GM19351 (cell line): Measurements from ENCODE around the gene KRTAP10-1.
"Not testable (repeated sequence)": the region's sequence is repeated elsewhere in the genome, so short reads cannot be mapped to it uniquely, and the experiment has no call there.

Experiments
- ATAC-seq: cut with Tn5 transposase; IDR thresholded peaks from one replicate; pipeline ENCODE4 v1.9.1; 2021; ENCODE audit warnings: mild to moderate bottlenecking, moderate library complexity; ENCODE audit not compliant: unreplicated experiment

Gene KRTAP10-1

DNA sequence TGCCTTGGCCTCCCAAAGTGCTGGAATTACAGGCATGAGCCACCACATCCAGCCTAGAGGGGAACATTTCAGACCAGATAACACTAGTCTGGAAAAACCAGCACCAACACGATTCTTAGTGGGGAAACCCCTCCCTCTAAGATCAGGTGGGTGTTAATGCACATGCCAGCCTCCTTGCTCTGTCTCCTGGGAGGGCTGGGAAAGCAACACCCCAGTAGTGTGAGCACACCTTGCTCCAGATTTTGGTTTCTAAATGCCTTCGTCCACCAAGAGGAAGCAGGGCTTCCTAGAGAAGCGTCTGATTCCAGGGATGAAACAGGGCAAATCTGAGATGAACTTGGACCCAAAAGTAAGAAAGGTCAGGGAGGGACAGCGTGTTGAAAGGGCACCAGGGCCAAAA, 31.3 kb upstream of the KRTAP10-1 start:
- ATAC-seq = no peak

DNA sequence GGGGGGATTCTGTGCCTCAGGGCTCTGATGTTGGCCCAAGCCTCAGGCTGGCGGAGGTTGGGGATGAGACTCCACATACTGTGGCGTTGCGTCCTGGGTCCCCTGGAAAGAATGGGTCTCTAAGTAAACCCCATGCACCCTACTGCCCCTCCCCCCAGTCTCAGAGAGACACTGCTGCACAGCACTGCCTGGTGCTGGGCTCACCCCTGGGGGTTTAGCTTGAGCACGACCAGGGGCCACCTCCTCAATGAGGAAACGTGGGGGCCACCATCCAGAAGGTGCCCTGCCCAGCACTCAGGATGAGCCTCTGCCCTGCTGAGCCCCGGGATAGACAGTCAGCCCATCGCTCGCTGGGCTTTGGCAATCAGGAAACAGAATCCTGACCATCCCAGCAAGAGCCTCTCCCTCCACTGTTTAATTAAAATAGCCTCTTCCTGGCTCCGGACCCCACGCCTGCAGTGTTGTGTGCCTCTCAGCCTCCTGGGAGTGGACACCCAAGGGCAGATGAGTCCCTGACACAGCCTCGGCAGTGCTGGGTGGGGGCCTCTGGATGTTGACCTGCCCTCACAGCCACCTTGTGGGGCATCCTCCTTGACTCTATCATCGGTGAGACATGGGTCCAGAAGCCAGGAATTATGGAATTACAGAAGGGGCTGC, 30.0 kb upstream of the KRTAP10-1 start:
- no peak for ATAC-seq

DNA sequence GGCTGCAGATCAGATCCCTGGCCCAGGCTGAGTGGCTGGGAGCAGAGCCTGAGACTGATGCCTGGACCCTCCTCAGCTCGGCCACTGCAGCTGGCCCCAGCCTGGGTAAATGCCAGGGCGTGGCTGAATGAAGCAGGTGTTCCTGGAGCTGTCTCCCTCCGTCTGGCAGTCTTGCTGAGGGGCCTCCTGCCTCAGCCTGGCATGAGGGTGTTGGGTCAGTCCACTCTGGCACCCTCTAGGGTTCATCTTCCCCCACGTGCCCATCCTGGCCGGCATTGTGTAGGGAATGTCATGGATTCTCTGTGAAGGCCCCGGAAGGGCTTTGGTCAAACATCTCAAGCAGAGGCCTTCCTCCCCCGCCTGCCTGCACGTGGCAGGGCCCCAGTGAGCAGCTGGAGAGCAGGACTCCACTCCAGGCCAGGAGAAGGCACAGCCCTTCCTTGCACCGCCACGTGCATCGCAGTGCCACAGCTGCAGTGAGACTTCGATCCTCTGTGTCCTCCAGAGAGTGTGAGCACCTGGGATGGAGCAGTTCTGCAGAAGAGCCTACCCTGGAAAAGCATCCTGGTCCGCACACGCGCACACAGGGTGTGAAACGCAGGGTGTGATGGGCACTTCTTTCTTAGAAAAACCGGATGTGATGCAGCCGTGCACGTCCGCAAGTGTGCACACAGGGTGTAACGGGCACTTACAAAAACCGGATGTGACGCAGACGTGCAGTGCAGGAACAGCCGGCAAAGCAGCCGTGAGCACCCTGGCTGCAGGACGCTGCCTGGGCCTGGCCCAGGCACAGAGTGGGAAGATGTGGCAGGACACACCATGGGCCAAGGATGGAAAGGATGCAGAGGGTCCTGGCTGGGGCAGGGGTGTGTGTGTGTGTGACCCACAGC, 28.9 kb upstream of the KRTAP10-1 start:
- ATAC-seq = no peak

DNA sequence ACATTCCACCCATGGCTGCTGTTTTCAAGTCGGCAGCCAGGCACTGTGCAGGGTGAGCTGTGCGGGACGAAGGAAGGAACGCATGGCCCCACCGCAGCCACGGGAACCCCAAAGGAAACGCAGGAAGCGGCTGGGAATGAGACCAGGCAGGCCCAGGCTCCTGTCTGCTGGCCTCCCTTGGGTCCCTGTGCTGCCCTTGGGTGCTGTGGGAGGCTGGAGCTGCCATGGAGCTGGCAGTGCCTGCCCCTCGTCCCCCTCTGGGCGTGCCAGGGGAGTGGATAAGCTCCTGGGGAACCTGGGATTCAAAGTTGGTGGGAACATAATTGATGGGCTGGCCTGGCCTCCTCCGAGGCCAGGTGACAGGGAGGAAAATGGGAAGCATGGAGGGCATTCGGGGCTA, 28.3 kb upstream of the KRTAP10-1 start:
- ATAC-seq = no peak

DNA sequence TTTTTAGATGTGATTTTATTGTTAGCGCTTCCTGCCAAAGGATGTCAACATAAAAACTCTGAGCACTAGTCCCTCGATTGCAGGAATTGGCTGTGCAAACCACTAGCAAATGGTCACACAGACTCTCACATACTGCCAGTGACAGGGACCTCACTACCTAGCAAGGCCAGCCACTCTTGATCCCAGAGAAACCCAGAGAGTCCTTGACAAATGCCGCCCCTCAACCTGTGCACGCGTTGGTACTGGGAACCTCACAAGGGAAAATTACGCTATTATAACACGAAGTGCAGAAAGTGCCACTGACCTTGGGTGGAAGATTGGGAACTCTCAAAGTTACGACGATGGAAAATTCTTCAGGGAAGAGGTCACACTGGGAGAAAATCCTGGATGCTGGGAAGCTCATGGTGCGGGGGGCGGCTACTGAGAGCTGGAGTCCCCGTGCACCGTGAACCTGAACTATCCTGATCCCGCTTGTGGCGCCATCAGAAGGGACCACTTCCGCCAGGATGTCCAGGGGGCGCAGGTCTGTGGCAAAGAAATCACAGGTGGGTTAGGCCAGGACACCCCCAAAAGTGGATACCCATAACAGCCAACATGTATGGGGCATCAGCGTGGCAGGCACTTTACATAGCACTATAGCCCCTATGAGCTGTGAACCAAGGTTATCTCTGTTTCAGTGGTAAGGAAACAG, 27.6 kb upstream of the KRTAP10-1 start:
- ATAC-seq = no peak

DNA sequence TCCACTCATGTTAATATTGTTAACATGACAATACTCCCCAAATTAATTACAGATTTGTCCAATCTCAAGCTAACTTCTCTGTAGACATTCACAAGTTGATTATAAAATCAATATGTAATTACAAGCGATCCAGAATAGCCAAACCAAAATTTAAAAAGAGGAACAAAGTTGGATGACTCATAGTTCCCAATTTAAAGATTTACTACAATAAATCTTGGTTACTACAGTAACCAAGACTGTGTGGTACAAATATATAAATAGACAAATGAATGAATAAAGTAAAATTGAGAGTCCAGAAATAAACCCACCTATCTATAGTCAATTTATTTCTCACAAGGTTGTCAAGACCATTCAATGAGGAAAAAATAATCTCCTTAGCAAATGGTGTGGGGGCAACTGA, 26.4 kb upstream of the KRTAP10-1 start:
- no peak for ATAC-seq

DNA sequence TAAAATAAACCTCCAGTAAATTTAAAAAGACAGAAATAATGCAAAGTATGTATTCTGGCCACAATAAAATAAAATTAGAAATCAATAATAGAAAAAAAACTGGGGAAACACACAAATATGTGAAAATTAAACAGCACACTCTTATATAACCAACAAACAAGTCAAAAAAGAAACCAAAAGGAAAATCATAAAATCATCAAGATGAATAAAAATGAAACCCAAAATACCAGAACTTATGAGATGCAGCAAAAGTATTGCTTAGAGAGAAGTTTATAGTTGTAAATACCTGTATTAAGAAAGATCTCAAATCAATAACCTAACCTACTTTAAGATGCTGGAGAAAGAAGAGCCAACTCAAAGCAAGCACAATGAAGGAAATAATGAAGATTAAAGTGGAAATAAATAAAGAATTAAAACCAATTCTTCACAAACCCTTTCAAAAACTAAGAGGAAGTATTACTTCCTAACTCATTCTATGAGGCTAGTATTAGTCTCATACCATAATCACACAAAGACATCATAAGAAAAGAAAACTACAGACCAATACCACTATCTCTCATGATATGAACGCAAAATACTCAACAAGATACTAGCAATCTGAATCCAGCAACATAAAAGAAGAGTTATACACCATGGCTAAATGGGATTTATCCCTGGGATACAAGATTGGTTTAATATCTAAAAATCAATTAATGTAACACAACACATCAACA, 25.0 kb upstream of the KRTAP10-1 start:
- ATAC-seq = no peak

DNA sequence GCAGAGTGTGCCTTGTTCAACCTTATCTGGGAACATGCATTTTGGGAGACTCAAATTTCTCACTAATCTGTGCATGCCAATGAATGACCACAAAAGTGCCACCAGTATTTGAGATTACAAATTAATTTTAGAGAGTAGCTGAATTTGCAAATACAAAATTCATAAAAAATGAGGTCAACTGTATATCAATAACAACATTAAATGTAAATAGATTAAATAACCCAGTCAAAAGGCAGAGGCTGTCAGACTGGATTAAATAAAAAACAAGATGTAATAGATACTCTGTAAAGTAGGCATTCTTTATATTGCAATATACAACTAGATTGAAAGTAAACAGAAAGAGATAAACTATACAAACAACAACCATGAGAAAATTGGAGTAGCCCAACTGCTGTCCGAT, 24.1 kb upstream of the KRTAP10-1 start:
- no peak for ATAC-seq

DNA sequence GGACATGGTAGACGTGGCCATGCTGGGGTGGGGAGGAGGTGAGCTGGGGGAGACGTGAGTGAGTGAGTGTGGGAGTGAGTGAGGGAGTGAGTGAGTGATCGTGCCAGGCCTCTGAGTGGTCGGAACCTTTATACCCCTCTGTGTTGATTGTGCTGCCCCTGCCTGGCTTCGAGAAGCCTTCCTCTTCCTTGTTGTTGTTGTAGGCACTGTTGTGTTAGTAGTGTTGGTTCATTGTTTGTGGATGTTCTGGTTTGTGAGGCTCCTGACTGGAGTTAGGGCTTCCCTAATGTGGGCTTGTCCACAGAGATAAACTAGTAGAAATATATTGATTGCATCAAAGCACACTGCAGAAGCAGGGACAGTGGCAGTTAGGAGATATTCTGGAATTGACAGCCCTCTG, 18.7 kb upstream of the KRTAP10-1 start, which contains the start of gene KRTAP10-3:
Gene KRTAP10-3 (minus strand): TSS at position 101 of the 400 bp plus-strand sequence. CDS start 80 bp downstream, at position 21.
- ATAC-seq = no peak

DNA sequence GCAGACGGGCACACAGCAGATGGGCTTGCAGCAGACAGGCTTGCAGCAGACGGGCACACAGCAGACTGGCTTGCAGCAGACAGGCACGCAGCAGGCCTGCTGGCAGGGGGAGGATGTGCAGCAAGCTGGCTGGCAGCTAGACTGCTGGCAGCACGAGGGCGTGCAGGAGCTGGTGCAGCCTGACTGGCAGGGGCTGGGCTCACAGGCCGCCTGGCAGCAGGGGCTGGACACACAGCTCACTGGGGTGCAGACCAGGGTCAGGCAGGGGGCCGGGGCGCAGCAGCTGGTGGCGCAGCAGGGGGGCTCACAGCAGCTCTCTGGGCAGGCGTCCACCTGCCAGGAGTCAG, 18.3 kb upstream of the KRTAP10-1 start:
- not testable (repeated sequence) for ATAC-seq

DNA sequence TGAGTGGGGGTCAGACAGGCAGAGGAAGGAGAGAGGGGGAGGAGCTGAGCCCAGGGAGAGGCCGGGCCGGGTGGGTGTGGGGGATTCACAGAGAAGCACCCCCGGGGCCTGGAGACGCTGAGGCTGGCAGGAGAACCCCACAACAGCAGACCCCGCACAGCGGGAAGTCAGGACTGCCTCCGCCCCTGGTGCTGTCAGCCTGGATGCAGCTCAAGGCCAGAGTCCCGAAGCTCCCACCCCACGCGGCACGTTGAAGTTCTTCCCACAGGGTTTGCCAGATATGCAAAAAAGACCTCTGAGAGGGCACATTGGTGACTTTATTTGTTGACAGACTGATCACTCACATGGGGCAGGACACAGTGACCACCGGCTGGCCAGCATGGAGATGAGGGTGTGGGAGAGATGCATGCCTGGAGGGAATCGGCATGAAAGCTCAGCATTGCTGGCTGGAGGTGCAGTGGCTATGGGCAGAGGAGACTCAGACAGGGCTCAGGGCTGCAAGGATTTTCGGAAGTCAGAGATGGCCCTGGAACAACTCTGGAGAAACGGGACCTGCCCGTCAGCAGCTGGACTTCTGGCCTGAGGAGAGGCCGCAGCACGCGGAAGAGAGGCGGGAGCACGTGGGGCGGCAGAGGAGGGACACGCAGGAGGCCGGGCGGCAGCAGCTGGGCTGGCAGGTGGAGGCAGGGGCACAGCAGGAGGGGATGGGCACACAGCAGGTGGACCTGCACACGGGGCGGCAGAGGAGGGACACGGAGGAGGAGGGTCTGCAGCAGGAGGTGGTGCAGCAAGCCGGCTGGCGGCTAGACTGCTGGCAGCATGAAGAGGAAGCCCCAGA, 17.7 kb upstream of the KRTAP10-1 start:
- ATAC-seq = no peak

DNA sequence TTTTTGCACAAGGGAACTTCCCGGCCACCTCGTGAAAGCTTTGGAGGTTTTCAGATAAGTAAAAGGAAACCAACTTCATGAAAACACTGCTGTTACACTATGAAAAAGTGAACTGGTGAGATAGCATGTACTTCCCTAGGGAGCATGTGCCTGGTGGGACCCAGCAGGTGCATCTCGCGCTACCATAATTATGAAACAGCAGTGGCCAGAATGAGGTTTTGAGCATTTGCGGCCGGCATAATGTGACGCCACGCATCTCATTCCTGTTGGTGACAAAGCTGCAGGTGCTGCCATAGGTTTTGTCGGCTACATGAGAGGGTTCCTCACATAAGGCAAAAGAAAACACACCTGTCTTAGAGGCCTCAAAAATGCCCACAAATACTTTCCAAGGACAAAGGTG, 16.9 kb upstream of the KRTAP10-1 start:
- ATAC-seq = no peak

DNA sequence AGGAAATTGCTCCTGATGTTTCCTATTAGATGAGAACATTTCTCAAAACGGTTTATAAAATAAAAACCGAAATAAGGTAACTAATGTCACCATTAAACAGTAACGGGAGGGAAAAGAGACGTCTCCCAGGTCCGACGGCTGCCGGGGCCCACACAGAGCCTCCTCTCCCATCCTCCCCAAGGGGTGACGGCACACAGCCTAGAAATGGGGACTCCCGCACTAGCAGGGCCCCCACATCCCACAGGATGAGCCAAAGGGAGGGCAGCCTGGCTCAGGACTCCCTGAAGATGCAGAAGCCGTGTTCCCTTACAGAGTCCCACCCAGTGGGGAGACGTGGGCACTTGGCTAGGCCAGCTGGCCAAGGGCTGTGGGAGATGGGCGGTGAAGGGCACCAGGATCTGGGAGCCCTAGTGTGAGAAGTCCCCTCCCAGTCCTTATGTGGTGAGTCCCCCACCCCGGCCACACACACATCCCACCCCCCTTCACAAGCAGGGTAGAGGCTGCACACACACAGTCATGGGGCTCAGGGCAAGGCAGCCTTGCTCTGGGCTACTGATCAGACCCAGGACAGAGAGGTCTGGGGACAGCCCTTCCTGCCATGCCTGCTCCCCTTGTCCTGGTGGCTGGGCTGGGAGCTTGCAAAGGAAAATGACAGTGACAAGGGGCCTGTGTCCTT, 15.3 kb upstream of the KRTAP10-1 start:
- ATAC-seq = no peak

DNA sequence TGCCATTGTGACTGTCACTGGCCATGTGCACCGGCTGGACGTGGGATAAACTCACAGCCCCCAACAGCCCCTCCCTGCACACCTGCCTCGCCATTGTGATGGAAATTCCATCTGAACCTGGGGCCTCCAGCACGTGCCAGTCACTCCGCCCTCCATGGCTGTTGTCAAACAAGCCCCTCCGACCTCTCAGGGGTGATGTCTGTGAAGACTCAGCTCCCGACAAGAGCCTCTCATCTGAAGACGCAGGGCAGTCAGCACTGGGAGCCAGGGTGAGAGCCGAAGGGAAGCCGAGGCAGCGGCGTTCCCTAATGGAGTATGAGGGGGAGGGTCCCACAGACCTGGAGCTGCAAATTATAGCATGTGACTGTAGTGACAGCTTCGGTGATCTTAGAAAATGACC, 12.7 kb upstream of the KRTAP10-1 start:
- no peak for ATAC-seq

DNA sequence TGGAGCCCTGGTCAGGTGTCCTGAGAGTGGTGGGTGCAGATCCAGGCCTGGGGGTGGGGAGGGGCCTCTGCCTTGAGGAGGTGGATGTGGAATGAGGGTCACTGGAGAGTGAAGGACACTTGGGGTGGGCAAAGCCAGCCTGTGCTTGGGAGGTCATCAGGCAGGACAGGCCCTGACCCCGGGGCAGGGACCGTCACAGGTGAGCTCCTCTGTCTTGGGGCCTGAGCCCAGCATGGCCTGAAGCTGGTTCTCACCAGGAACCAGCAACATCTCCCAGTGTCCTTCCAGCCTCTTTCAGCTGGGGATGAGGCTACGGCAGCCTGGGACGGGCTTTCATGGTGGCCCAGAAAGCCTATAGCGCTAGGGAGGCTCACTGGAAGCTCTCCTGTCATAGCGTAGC, 12.1 kb upstream of the KRTAP10-1 start:
- no peak for ATAC-seq

DNA sequence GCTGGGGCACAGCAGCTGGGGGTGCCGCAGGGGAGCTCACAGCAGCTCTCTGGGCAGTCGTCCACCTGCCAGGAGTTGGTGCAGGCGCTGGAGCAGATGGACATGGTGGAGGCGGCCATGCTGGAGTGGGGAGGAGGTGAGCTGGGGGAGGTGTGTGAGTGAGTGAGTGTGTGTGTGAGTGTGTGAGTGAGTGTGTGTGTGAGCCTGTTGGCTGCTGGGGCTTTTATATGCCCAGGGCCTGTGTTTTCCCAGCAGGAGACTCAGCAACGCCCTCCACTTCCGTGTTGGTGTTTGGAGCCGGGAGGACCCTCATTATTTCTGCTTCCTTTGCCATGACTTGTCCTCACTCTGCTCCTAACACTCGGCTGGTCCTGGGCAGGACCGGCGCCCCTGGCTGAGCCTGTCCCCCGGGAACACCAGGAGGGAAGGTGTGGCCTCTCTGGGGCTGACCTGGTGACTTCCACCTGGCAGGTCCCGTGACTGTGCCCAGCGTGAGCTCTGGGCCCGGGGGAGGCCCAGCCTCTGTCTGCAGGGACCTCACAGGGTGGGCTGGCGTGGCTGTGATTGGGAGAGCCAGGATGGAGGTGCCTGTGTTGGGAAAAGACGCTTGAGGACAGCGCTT, 11.5 kb upstream of the KRTAP10-1 start, which contains the start of gene KRTAP10-2:
Gene KRTAP10-2 (minus strand): TSS at position 166 of the 622 bp plus-strand sequence. CDS start 47 bp downstream, at position 119.
- no peak for ATAC-seq

DNA sequence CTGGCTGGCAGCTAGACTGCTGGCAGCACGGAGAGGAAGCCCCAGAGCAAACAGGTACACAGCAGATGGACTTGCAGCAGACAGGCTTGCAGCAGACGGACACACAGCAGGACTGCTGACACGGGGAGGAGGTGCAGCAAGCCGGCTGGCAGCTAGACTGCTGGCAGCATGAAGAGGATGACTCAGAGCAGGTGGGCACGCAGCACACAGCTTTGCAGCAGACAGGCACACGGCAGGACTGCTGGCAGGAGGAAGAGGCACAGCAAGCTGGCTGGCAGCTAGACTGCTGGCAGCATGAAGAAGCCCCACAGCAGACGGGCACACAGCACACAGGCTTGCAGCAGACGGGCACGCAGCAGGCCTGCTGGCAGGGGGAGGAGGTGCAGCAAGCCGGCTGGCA, 10.8 kb upstream of the KRTAP10-1 start:
- ATAC-seq = no peak

DNA sequence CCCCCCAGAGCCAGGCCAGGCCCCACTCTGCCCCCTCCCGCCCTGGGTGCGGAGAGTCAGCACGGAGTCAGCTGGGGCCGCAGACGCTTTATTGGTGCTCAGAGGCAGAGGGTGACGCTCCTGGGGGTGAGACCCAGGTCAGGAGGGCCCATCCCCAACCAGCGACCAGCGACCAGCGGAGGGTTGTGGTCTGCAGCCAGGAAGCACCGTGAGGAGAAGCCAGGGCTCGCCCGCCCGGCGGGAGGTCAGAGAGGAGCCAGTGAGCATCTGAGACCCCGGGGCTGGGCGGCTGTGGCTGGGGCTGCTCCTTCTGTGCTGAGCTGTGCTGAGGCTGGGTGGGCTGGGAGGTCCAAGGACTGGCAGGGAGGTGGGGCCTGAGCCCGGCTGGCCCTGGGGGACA, 10.3 kb upstream of the KRTAP10-1 start:
- not testable (repeated sequence) for ATAC-seq
